H9 (cell line): ENCODE data around the gene BTRC. TPM values are rescaled to one million over a fixed set of nuclear protein-coding genes. Genes with fewer than 3 reads are reported as not detected.

Source experiments
- DNase-seq: peaks from one replicate; pipeline ENCODE4 v3.0.0-alpha.2; 2017
- H2AFZ ChIP-seq: one replicate; pipeline ENCODE4 v1.6.1; 2013; ENCODE audit warnings: mild to moderate bottlenecking, low read length, control low read depth, moderate library complexity
- H2AK5ac ChIP-seq: 2 replicates; pipeline ENCODE4 v1.6.1; 2013; ENCODE audit warnings: low read length, control low read depth, mixed read lengths; ENCODE audit not compliant: insufficient read length
- H2BK120ac ChIP-seq: one replicate; pipeline ENCODE4 v1.6.1; 2013; ENCODE audit warnings: low read depth, mild to moderate bottlenecking, low read length, control low read depth, inconsistent platforms; ENCODE audit not compliant: poor library complexity, severe bottlenecking
- H2BK12ac ChIP-seq: 2 replicates; pipeline ENCODE4 v1.6.1; 2013; ENCODE audit warnings: low read length, control low read depth, mixed read lengths, low read depth; ENCODE audit not compliant: insufficient read length
- H2BK15ac ChIP-seq: 2 replicates; pipeline ENCODE4 v1.6.1; 2013; ENCODE audit warnings: low read depth, low read length, control low read depth
- H2BK20ac ChIP-seq: one replicate; pipeline ENCODE4 v1.6.1; 2013; ENCODE audit warnings: low read depth, mild to moderate bottlenecking, low read length, control low read depth, inconsistent platforms; ENCODE audit not compliant: poor library complexity, severe bottlenecking
- H2BK5ac ChIP-seq: 2 replicates; pipeline ENCODE4 v1.6.1; 2013; ENCODE audit warnings: low read length, control low read depth, mixed read lengths; ENCODE audit not compliant: insufficient read length
- H3K14ac ChIP-seq: 2 replicates; pipeline ENCODE4 v1.6.1; 2013; ENCODE audit warnings: low read length, control low read depth; ENCODE audit not compliant: insufficient read depth
- H3K18ac ChIP-seq: 2 replicates; pipeline ENCODE4 v1.6.1; 2013; ENCODE audit warnings: low read depth, mild to moderate bottlenecking, mixed read lengths, low read length, control low read depth; ENCODE audit not compliant: insufficient read length
- H3K23ac ChIP-seq: 2 replicates; pipeline ENCODE4 v1.6.1; 2013; ENCODE audit warnings: low read length, control low read depth, mixed read lengths, low read depth; ENCODE audit not compliant: insufficient read length
- H3K23me2 ChIP-seq: 2 replicates; pipeline ENCODE4 v1.6.1; 2013; ENCODE audit warnings: low read depth, mild to moderate bottlenecking, mixed read lengths, low read length, control low read depth; ENCODE audit not compliant: insufficient read length, poor library complexity, severe bottlenecking
- H3K27ac ChIP-seq: 2 replicates; pipeline ENCODE4 v1.5.1; 2013; ENCODE audit warnings: low read length, control low read depth, mixed read lengths, low read depth; ENCODE audit not compliant: insufficient read length
- H3K27me3 ChIP-seq: 2 replicates; pipeline ENCODE4 v1.6.1; 2013; ENCODE audit warnings: low read length, control low read depth, inconsistent platforms; ENCODE audit not compliant: insufficient read depth
- H3K4ac ChIP-seq: 2 replicates; pipeline ENCODE4 v1.6.1; 2013; ENCODE audit warnings: low read depth, mild to moderate bottlenecking, control low read depth, inconsistent platforms, low read length, moderate library complexity
- H3K4me1 ChIP-seq: 2 replicates; pipeline ENCODE4 v1.6.1; 2013; ENCODE audit warnings: low read length, control low read depth, inconsistent platforms; ENCODE audit not compliant: insufficient read depth
- H3K4me2 ChIP-seq: 2 replicates; pipeline ENCODE4 v1.6.1; 2013; ENCODE audit warnings: low read length, control low read depth, mixed read lengths; ENCODE audit not compliant: insufficient read length, insufficient read depth
- H3K56ac ChIP-seq: 2 replicates; pipeline ENCODE4 v1.6.1; 2013; ENCODE audit warnings: low read depth, mild to moderate bottlenecking, mixed read lengths, low read length, control low read depth; ENCODE audit not compliant: insufficient read length
- H3K79me1 ChIP-seq: 2 replicates; pipeline ENCODE4 v1.6.1; 2013; ENCODE audit warnings: low read depth, mild to moderate bottlenecking, moderate library complexity, low read length, control low read depth, inconsistent platforms; ENCODE audit not compliant: insufficient read depth, poor library complexity, severe bottlenecking
- H3K79me2 ChIP-seq: 2 replicates; pipeline ENCODE4 v1.6.1; 2013; ENCODE audit warnings: low read length, control low read depth, inconsistent platforms; ENCODE audit not compliant: insufficient read depth
- H3K9ac ChIP-seq: 2 replicates; pipeline ENCODE4 v1.6.1; 2013; ENCODE audit warnings: low read length, control low read depth, mixed read lengths; ENCODE audit not compliant: insufficient read length; ENCODE audit errors: extremely low read depth
- H3K9me3 ChIP-seq: one replicate; pipeline ENCODE4 v1.6.1; 2013; ENCODE audit warnings: low read depth, low read length, inconsistent platforms; ENCODE audit not compliant: control insufficient read depth
- H3T11ph ChIP-seq: one replicate; pipeline ENCODE4 v1.6.1; 2013; ENCODE audit warnings: mild to moderate bottlenecking, low read length, control low read depth, inconsistent platforms
- H4K20me1 ChIP-seq: one replicate; pipeline ENCODE4 v1.6.1; 2013; ENCODE audit not compliant: control insufficient read depth, insufficient read length, insufficient read depth
- H4K5ac ChIP-seq: 2 replicates; pipeline ENCODE4 v1.6.1; 2013; ENCODE audit warnings: low read depth, mild to moderate bottlenecking, mixed read lengths, low read length, control low read depth; ENCODE audit not compliant: insufficient read length
- H4K8ac ChIP-seq: replicated peaks from 2 replicates; pipeline ENCODE4 v1.6.1; 2013; ENCODE audit warnings: low read length, control low read depth, mixed read lengths, low read depth; ENCODE audit not compliant: insufficient read length
- H4K91ac ChIP-seq: 2 replicates; pipeline ENCODE4 v1.6.1; 2013; ENCODE audit warnings: low read depth, mild to moderate bottlenecking, moderate library complexity, mixed read lengths, low read length, control low read depth; ENCODE audit not compliant: insufficient read length
- H3K27ac Mint-ChIP-seq, 3 experiments: 2 replicates in 2 of 3; 3 replicates in 1 of 3; pipeline ENCODE4 v1.8.0; 2020 to 2021; ENCODE audit warnings: mixed read lengths in 3 of 3, mild to moderate bottlenecking in 1 of 3, moderate library complexity in 1 of 3
- H3K27me3 Mint-ChIP-seq: 2 replicates; pipeline ENCODE4 v1.8.0; 2021; ENCODE audit warnings: low read depth, mild to moderate bottlenecking, moderate library complexity, mixed read lengths
- H3K36me3 Mint-ChIP-seq, 3 experiments: 2 replicates in 2 of 3; 3 replicates in 1 of 3; pipeline ENCODE4 v1.8.0; 2020 to 2021; ENCODE audit warnings: low read depth in 3 of 3, mixed read lengths in 3 of 3; ENCODE audit not compliant: insufficient read depth in 1 of 3
- H3K4me1 Mint-ChIP-seq, 2 experiments: 2 replicates each; pipeline ENCODE4 v1.8.0; 2020; ENCODE audit warnings: mixed read lengths in 2 of 2
- H3K4me3 Mint-ChIP-seq, 2 experiments: 2 replicates in 1 of 2; 3 replicates in 1 of 2; pipeline ENCODE4 v1.8.0; 2020 to 2021; ENCODE audit warnings: mild to moderate bottlenecking in 2 of 2, mixed read lengths in 2 of 2, moderate library complexity in 1 of 2
- H3K9me3 Mint-ChIP-seq, 2 experiments: 2 replicates in 1 of 2; 3 replicates in 1 of 2; pipeline ENCODE4 v1.8.0; 2020; ENCODE audit warnings: mild to moderate bottlenecking in 2 of 2, mixed read lengths in 2 of 2, moderate library complexity in 1 of 2
- CTCF ChIP-seq: fragments of 200-600 bp; sonication (generic); conservative IDR thresholded peaks from 3 replicates; pipeline ENCODE4 v1.8.0; 2021; ENCODE audit warnings: antibody characterized with exemption, mild to moderate bottlenecking
- WGBS: extraction: QIAGEN DNeasy Blood & Tissue Kit; methylation state at CpG from one replicate; pipeline ENCODE4 v1.1.7; 2013; ENCODE audit warnings: missing lambda C conversion rate, low lambda C conversion rate, mixed read lengths; ENCODE audit not compliant: insufficient read length; ENCODE audit errors: extremely low coverage; 5-methylcytosine and 5-hydroxymethylcytosine counted together
- total RNA-seq: library from RNA; stranded (reverse); gene quantifications from 2 replicates; pipeline ENCODE4 v1.2.1, GENCODE V29; 2021

Gene BTRC
- total RNA-seq, 1 experiment from 2014 or later, result 24.2 TPM

GRCh38 chr10:101587725-101588653 is 234.0 kb downstream of the BTRC start, which contains the start of the genes DPCD and POLL:
DPCD (plus strand) TSS chr10:101588321; CDS start chr10:101588337, 16 bp downstream.
POLL (minus strand) TSS chr10:101588257; CDS start chr10:101587360, 897 bp downstream.
- peak within 1 kb of the TSS; percentile 67 for H3K9ac ChIP-seq
- H3K27me3 ChIP-seq, result no peaks in the 10 kb centered on the region
- Mint-ChIP-seq H3K27ac (peak within 1 kb of the TSS; percentile 43 to 92 (median 91); a peak in 6 of 7 replicates), H3K4me1 (peaks cover 18 to 19% of the 10 kb centered on the region in 2 experiments), H3K9me3 (no peaks in the 10 kb centered on the region), H3K4me3 (peak within 1 kb of the TSS; percentile 93 to 95), H3K27me3 (no peaks in the 10 kb centered on the region), H3K36me3 (peaks cover 14 to 33% (median 23%) of the 10 kb centered on the region in 3 experiments)
- peak; percentile 96 for DNase-seq
- peaks cover 12% of the 10 kb centered on the region for H3K23me2 ChIP-seq
- no peak within 1 kb of the TSS for H2BK15ac ChIP-seq
- H3K18ac ChIP-seq, result peak within 1 kb of the TSS; percentile 54
- no peak within 1 kb of the TSS for H4K5ac ChIP-seq
- no peak for TF ChIP-seq CTCF
- no peaks in the 10 kb centered on the region for H3K79me1 ChIP-seq
- no peak within 1 kb of the TSS for H2BK20ac ChIP-seq
- H4K8ac ChIP-seq, result no peak within 1 kb of the TSS
- peak within 1 kb of the TSS; percentile 98 for H3K4me2 ChIP-seq
- no peak within 1 kb of the TSS for H2BK5ac ChIP-seq
- H2AK5ac ChIP-seq, result no peak within 1 kb of the TSS
- no peak within 1 kb of the TSS for H2BK12ac ChIP-seq
- H3K9me3 ChIP-seq, result no peaks in the 10 kb centered on the region
- no peaks in the 10 kb centered on the region for H4K20me1 ChIP-seq
- no peak within 1 kb of the TSS for H3K56ac ChIP-seq
- no peak within 1 kb of the TSS for H2BK120ac ChIP-seq
- H3K4me1 ChIP-seq, result peaks cover 5% of the 10 kb centered on the region
- H3K4ac ChIP-seq, result no peak within 1 kb of the TSS
- H4K91ac ChIP-seq, result no peak within 1 kb of the TSS
- H3K14ac ChIP-seq, result peak within 1 kb of the TSS; percentile 76; the same call in 1 of the 2 replicates
- no peak within 1 kb of the TSS for H2AFZ ChIP-seq
- no CpG with 5 or more reads among the region's 50 CpGs for WGBS
- H3K79me2 ChIP-seq, result no peaks in the 10 kb centered on the region; the same call in 1 of the 2 replicates
- no peak within 1 kb of the TSS for H3T11ph ChIP-seq
- no peak within 1 kb of the TSS for H3K23ac ChIP-seq
- no peak within 1 kb of the TSS for H3K27ac ChIP-seq
